DND-41 (cell line): ENCODE measurements around the gene COX6B2.

Source experiments
- ATAC-seq: fragments of 200-7000 bp; cut with Tn5 transposase; 3 replicates; pipeline ENCODE4 v1.9.1; 2021; ENCODE audit warnings: low read depth; ENCODE audit not compliant: insufficient read depth
- DNase-seq: peaks from one replicate; pipeline ENCODE4 v3.0.0-alpha.2; 2020
- H2AFZ ChIP-seq: 2 replicates; pipeline ENCODE4 v1.6.0; 2012; ENCODE audit warnings: low read depth, low read length
- H3K27ac ChIP-seq: 2 replicates; pipeline ENCODE4 v1.5.1; 2012; ENCODE audit warnings: low read length, inconsistent platforms
- H3K27me3 ChIP-seq: fragments of 200-600 bp; sonication (generic); 2 replicates; pipeline ENCODE4 v1.6.0; 2012; ENCODE audit warnings: low read length, mild to moderate bottlenecking, inconsistent platforms; ENCODE audit not compliant: insufficient read depth, poor library complexity
- H3K36me3 ChIP-seq: 2 replicates; pipeline ENCODE4 v1.5.1; 2012; ENCODE audit warnings: low read length, inconsistent platforms; ENCODE audit not compliant: insufficient read depth
- H3K4me1 ChIP-seq: 2 replicates; pipeline ENCODE4 v1.5.1; 2012; ENCODE audit warnings: mild to moderate bottlenecking, low read length; ENCODE audit not compliant: insufficient read depth
- H3K4me2 ChIP-seq: 2 replicates; pipeline ENCODE4 v1.6.0; 2012; ENCODE audit warnings: mild to moderate bottlenecking, moderate library complexity, low read length, inconsistent platforms; ENCODE audit not compliant: insufficient read depth
- H3K4me3 ChIP-seq, 2 experiments: fragments of 200-600 bp in 1 of 2; shearing (Covaris generic) in 1 of 2; 2 replicates each; pipeline ENCODE4 v1.5.1; 2012 to 2016; ENCODE audit warnings: inconsistent platforms in 2 of 2, low read length in 2 of 2, mild to moderate bottlenecking in 2 of 2, low read depth in 1 of 2, moderate library complexity in 1 of 2
- H3K79me2 ChIP-seq: 2 replicates; pipeline ENCODE4 v1.6.0; 2012; ENCODE audit warnings: low read length, inconsistent platforms; ENCODE audit not compliant: insufficient read depth
- H3K9ac ChIP-seq: 2 replicates; pipeline ENCODE4 v1.6.0; 2012; ENCODE audit warnings: low read depth, mild to moderate bottlenecking, inconsistent platforms, low read length, moderate library complexity
- H3K9me3 ChIP-seq: 2 replicates; pipeline ENCODE4 v1.5.1; 2012; ENCODE audit warnings: low read length, moderate library complexity, mild to moderate bottlenecking, inconsistent platforms; ENCODE audit not compliant: insufficient read depth, severe bottlenecking
- H4K20me1 ChIP-seq: 2 replicates; pipeline ENCODE4 v1.6.0; 2012; ENCODE audit warnings: low read length; ENCODE audit not compliant: insufficient read depth
- EZH2 ChIP-seq: IDR thresholded peaks from 3 replicates; pipeline ENCODE4 v1.6.1; 2012; ENCODE audit warnings: borderline replicate concordance, low read depth, mild to moderate bottlenecking, moderate library complexity, low read length, inconsistent platforms; ENCODE audit not compliant: severe bottlenecking
- TF ChIP-seq, protein P1 (sequence below): IDR thresholded peaks from 2 replicates; pipeline ENCODE4 v1.5.1; 2012; ENCODE audit warnings: borderline replicate concordance, low read length, moderate library complexity, mild to moderate bottlenecking; ENCODE audit not compliant: poor library complexity, severe bottlenecking; ENCODE audit errors: extremely low read depth

The COX6B2 gene

DNA sequence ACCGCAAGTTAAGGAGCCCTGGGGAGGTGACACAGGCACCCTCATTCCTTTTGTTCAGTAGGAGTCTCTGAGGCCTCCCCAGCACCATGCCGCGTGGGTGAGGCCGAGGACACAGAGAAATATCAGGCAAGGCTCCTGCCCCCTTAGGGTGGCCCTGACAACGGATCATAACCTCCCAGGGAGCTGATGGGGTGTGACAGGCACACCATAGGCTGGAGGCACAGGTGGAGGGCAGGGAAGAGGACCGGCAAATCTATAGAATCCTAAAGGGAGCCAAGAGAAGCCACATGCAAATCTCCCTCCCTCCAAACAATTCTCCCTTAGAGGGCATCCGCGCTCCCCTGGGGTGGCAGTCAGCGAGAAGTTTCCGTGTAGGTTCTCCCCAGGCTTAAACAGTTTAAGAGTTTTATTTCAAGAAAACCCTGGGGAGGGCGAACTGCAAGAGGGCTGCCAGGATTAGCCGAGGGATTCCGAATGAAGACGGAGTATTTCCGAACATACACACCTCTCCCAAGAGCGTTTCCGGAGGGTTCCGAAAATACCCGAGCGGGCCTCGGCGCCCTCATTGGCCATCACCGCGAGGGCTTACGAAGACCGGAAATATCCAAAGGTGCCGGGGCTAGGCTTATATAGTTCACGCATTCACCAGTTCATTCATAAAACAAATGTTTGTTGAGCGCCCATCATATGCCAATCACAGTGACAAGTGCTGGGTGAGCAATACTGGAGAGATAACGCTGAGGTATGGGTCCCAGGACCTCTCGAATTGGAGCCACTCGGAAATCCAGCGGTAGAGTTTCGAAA is 30.6 kb upstream of the COX6B2 start:
- Histone ChIP-seq H3K79me2 (peaks cover 77% of the 10 kb centered on the region), H3K4me1 (peaks cover 63% of the 10 kb centered on the region), H3K4me2 (peak overlapping the region; percentile 98), H3K27ac (peak overlapping the region; percentile 93), H3K36me3 (peaks cover 42% of the 10 kb centered on the region), H2AFZ (peak overlapping the region; percentile 81), H3K4me3 (peak overlapping the region; percentile 43 to 69), H4K20me1 (peaks cover 43% of the 10 kb centered on the region), H3K9ac (peak overlapping the region; percentile 82), H3K27me3 (no peaks in the 10 kb centered on the region), H3K9me3 (no peaks in the 10 kb centered on the region)
- TF ChIP-seq, protein P1, sequence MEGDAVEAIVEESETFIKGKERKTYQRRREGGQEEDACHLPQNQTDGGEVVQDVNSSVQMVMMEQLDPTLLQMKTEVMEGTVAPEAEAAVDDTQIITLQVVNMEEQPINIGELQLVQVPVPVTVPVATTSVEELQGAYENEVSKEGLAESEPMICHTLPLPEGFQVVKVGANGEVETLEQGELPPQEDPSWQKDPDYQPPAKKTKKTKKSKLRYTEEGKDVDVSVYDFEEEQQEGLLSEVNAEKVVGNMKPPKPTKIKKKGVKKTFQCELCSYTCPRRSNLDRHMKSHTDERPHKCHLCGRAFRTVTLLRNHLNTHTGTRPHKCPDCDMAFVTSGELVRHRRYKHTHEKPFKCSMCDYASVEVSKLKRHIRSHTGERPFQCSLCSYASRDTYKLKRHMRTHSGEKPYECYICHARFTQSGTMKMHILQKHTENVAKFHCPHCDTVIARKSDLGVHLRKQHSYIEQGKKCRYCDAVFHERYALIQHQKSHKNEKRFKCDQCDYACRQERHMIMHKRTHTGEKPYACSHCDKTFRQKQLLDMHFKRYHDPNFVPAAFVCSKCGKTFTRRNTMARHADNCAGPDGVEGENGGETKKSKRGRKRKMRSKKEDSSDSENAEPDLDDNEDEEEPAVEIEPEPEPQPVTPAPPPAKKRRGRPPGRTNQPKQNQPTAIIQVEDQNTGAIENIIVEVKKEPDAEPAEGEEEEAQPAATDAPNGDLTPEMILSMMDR = no peak
- DNase-seq = peak; percentile 97
- ATAC-seq = peak; percentile 82

DNA sequence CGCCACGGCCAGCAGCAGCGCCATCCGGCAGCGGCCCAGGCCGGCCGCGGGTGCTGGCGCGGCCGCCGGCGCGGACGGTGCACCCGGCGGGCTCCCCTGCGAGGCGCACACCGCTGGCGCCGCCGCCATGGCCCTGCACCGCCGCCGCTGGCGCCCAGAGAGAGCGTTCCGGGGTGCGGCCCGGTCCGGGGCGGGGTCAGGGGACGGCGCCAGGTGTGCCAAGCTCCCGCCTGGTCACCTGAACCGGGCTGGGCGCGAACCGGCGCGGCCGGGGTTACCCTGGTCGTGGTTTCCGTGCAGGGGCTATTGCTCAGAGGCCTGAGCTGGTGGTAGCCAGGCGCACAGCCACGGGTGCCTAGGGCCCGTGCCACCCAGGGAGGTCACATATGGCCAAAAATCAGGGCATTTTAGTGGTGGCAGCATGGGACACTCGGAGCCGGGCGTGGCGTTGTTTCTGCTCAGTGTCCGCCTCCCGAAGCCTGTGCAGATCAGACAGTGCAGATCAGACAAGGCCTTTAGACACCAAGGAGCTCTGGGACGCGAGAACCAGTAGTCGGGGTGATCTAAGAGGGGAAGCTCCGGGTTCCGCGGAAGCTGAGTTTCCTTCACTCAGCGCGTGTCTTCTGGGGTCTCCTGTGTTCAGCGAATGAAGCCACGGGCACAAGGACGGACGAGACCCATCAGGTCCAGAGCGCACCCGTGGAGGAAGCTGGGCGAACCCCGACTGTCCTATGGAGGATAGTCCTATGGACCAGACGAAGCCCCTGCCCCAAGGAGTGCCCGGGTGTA is 29.8 kb upstream of the COX6B2 start, which contains the start of gene TMEM238:
Gene TMEM238 (minus strand): TSS at position 162 of the 789 bp plus-strand sequence. CDS start 33 bp downstream, at position 129.
- Histone ChIP-seq H3K9me3 (no peaks in the 10 kb centered on the region), H3K4me1 (peaks cover 60% of the 10 kb centered on the region), H3K4me2 (peak within 1 kb of the TSS; percentile 98), H4K20me1 (peaks cover 35% of the 10 kb centered on the region), H3K4me3 (peak within 1 kb of the TSS; percentile 43 to 69), H3K36me3 (peaks cover 34% of the 10 kb centered on the region), H3K79me2 (peaks cover 72% of the 10 kb centered on the region), H3K27me3 (no peaks in the 10 kb centered on the region), H3K9ac (peak within 1 kb of the TSS; percentile 82), H3K27ac (peak within 1 kb of the TSS; percentile 93), H2AFZ (peak within 1 kb of the TSS; percentile 84)
- peak; percentile 4 for ATAC-seq
- peak; percentile 60 for DNase-seq
- no peak for TF ChIP-seq EZH2
- TF ChIP-seq, protein P1 = peak; percentile 2

DNA sequence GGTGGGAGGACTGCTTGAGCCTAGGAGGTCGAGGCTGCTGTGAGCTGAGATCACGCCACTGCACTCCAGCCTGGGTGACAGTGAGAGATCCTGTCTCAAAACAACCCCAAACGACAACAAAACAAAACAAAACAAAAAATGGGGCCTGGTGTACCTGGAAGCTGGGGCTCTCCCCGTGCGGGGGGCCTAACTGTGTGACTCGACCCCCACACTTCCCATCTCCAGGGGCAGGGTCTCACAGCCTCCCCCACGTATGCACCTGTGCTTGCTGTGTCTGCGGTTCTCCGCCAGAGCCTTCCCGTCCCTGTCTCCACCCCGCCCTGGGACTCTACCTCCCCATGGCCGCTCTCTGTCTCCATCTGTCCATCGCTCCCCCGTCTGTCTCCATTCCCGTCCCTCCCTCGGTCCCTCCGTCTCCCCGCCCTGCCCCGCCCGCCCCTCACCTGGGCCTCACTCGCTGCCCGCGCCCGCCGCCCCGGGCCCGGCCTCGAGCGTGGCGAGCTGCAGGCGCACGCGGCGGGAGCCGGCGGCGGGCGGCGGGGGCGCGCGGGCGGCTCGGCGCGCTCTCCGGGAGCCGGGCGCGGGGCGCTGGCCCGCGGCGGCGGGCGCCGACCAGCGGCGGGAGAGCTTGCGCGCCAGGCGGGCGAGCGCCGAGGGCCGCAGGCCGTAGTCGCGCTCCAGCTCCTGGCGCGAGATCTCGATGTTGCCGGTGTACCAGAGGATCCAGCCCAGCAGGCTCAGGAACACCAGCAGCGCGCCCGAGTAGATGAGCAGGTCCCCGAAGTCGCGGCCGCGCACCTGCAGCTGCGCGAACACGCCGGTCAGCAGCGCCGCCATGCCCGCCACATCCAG is 29.0 kb upstream of the COX6B2 start:
- TF ChIP-seq, protein P1 = peak; percentile 43
- no peak for TF ChIP-seq EZH2
- Histone ChIP-seq H3K36me3 (peaks cover 26% of the 10 kb centered on the region), H3K9me3 (no peaks in the 10 kb centered on the region), H3K9ac (peak overlapping the region; percentile 82), H3K4me2 (peak overlapping the region; percentile 98), H4K20me1 (peaks cover 27% of the 10 kb centered on the region), H3K27ac (peak overlapping the region; percentile 93), H3K79me2 (peaks cover 64% of the 10 kb centered on the region), H2AFZ (peak overlapping the region; percentile 84), H3K4me1 (peaks cover 52% of the 10 kb centered on the region), H3K4me3 (peak overlapping the region; percentile 41 to 69; a peak in 3 of 4 replicates), H3K27me3 (no peaks in the 10 kb centered on the region)
- DNase-seq = peak; percentile 66
- no peak for ATAC-seq
